WTC11 (cell line): ENCODE measurements around the gene FAM89B.

ENCODE experiments used
- CREM ChIP-seq: sonication (generic); formaldehyde crosslinking; IDR thresholded peaks from 2 replicates; pipeline ENCODE4 v1.8.1; 2022; ENCODE audit warnings: mild to moderate bottlenecking, missing genetic modification reagents, moderate library complexity
- ETV6 ChIP-seq: sonication (generic); formaldehyde crosslinking; IDR thresholded peaks from 2 replicates; pipeline ENCODE4 v1.8.1; 2022; ENCODE audit warnings: mild to moderate bottlenecking, missing genetic modification reagents
- JUN ChIP-seq: sonication (generic); formaldehyde crosslinking; IDR thresholded peaks from 2 replicates; pipeline ENCODE4 v1.8.0; 2023; ENCODE audit warnings: mild to moderate bottlenecking, missing genetic modification reagents
- NFYB ChIP-seq: sonication (generic); formaldehyde crosslinking; conservative IDR thresholded peaks from 2 replicates; pipeline ENCODE4 v1.8.0; 2022; ENCODE audit warnings: low read depth, missing genetic modification reagents
- NR2C2 ChIP-seq: sonication (generic); formaldehyde crosslinking; IDR thresholded peaks from 2 replicates; pipeline ENCODE4 v1.8.0; 2022; ENCODE audit warnings: mild to moderate bottlenecking, missing genetic modification reagents
- SMAD4 ChIP-seq: sonication (generic); formaldehyde crosslinking; IDR thresholded peaks from 2 replicates; pipeline ENCODE4 v1.8.0; 2022; ENCODE audit warnings: mild to moderate bottlenecking, missing genetic modification reagents
- SP1 ChIP-seq: sonication (generic); formaldehyde crosslinking; conservative IDR thresholded peaks from 2 replicates; pipeline ENCODE4 v1.8.1; 2022; ENCODE audit warnings: missing genetic modification reagents
- ZNF121 ChIP-seq: sonication (generic); formaldehyde crosslinking; IDR thresholded peaks from 2 replicates; pipeline ENCODE4 v1.8.0; 2023; ENCODE audit warnings: missing genetic modification reagents
- ZNF232 ChIP-seq: sonication (generic); formaldehyde crosslinking; IDR thresholded peaks from 2 replicates; pipeline ENCODE4 v1.8.0; 2022; ENCODE audit warnings: mild to moderate bottlenecking, missing genetic modification reagents
- TF ChIP-seq, protein P1 (sequence below): fragments of 200-600 bp; IDR thresholded peaks from 2 replicates; pipeline ENCODE4 v1.8.0; 2022; ENCODE audit warnings: antibody characterized with exemption
- TF ChIP-seq, protein P2 (sequence below): sonication (generic); formaldehyde crosslinking; IDR thresholded peaks from 2 replicates; pipeline ENCODE4 v1.8.0; 2023; ENCODE audit warnings: mild to moderate bottlenecking, missing genetic modification reagents
- TF ChIP-seq, protein P3 (sequence below): sonication (generic); formaldehyde crosslinking; IDR thresholded peaks from 2 replicates; pipeline ENCODE4 v1.8.1; 2023; ENCODE audit warnings: mild to moderate bottlenecking, missing genetic modification reagents

DNA sequence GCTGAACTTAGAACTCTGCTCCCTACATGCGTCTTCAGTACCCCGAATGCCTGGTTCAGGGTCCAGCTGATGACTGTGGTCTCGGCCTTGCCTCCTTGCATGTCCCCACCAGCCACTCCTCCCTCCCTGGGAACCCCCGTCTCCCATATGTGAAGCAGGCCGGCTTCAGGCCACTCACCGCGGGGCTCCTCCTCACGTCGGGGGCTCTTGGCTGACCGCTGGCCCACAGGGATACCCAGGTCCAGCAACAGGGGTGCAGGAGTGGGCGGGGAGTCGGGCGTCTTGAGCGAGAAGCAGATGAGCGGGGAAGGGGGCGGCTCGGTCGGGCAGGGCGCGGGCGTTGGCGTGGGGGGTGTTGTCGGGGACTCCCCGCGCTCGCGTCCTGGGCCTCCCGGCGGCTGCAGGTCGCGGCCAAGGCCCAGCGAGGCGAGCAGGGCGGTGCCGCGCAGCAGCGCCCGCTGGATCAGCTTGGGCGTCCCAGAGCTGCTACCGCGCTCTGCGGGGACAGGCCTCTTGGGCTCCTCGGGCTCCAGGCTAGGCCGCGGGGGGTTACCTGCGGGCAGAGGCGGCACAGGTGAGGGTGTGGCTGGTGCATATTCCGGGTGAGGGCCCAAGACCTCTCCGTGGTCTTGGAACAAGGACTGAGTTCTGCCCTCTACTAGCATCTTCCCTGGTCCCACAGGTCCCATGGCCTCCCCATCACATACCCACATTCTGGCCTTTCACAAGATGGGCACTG, 27.0 kb downstream of the FAM89B start:
- TF ChIP-seq, protein P1, sequence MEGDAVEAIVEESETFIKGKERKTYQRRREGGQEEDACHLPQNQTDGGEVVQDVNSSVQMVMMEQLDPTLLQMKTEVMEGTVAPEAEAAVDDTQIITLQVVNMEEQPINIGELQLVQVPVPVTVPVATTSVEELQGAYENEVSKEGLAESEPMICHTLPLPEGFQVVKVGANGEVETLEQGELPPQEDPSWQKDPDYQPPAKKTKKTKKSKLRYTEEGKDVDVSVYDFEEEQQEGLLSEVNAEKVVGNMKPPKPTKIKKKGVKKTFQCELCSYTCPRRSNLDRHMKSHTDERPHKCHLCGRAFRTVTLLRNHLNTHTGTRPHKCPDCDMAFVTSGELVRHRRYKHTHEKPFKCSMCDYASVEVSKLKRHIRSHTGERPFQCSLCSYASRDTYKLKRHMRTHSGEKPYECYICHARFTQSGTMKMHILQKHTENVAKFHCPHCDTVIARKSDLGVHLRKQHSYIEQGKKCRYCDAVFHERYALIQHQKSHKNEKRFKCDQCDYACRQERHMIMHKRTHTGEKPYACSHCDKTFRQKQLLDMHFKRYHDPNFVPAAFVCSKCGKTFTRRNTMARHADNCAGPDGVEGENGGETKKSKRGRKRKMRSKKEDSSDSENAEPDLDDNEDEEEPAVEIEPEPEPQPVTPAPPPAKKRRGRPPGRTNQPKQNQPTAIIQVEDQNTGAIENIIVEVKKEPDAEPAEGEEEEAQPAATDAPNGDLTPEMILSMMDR, result no peak
- TF ChIP-seq ETV6 (no peak), CREM (no peak), ZNF232 (CRISPR knock-in tag) (no peak), SMAD4 (CRISPR knock-in tag) (no peak), NFYB (CRISPR knock-in tag) (no peak), SP1 (CRISPR knock-in tag) (no peak), NR2C2 (CRISPR knock-in tag) (no peak), JUN (no peak), ZNF121 (CRISPR knock-in tag) (no peak)
- TF ChIP-seq, protein P2, sequence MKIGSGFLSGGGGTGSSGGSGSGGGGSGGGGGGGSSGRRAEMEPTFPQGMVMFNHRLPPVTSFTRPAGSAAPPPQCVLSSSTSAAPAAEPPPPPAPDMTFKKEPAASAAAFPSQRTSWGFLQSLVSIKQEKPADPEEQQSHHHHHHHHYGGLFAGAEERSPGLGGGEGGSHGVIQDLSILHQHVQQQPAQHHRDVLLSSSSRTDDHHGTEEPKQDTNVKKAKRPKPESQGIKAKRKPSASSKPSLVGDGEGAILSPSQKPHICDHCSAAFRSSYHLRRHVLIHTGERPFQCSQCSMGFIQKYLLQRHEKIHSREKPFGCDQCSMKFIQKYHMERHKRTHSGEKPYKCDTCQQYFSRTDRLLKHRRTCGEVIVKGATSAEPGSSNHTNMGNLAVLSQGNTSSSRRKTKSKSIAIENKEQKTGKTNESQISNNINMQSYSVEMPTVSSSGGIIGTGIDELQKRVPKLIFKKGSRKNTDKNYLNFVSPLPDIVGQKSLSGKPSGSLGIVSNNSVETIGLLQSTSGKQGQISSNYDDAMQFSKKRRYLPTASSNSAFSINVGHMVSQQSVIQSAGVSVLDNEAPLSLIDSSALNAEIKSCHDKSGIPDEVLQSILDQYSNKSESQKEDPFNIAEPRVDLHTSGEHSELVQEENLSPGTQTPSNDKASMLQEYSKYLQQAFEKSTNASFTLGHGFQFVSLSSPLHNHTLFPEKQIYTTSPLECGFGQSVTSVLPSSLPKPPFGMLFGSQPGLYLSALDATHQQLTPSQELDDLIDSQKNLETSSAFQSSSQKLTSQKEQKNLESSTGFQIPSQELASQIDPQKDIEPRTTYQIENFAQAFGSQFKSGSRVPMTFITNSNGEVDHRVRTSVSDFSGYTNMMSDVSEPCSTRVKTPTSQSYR (CRISPR knock-in tag), result no peak
- TF ChIP-seq, protein P3, sequence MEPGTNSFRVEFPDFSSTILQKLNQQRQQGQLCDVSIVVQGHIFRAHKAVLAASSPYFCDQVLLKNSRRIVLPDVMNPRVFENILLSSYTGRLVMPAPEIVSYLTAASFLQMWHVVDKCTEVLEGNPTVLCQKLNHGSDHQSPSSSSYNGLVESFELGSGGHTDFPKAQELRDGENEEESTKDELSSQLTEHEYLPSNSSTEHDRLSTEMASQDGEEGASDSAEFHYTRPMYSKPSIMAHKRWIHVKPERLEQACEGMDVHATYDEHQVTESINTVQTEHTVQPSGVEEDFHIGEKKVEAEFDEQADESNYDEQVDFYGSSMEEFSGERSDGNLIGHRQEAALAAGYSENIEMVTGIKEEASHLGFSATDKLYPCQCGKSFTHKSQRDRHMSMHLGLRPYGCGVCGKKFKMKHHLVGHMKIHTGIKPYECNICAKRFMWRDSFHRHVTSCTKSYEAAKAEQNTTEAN (CRISPR knock-in tag), result no peak
